Effector CD4-positive, alpha-beta T cell (primary cell): ENCODE data around the gene XRN1.

Experiments used
- DNase-seq: peaks from one replicate; pipeline ENCODE4 v3.0.0-alpha.2; 2020

Gene XRN1

GRCh38 chr3:142269767-142270166 is 178.1 kb downstream of the XRN1 start:
- no peak for DNase-seq

- DNase-seq, result no peak
Observed at GRCh38 chr3:142268426-142268825, 179.4 kb downstream of the XRN1 start.

GRCh38 chr3:142267269-142267668 is 180.6 kb downstream of the XRN1 start:
- DNase-seq, result no peak

- DNase-seq, result no peak
Observed at GRCh38 chr3:142263112-142263511, 184.7 kb downstream of the XRN1 start.

GRCh38 chr3:142259359-142259758 is 188.5 kb downstream of the XRN1 start:
- no peak for DNase-seq

- no peak for DNase-seq
Observed at GRCh38 chr3:142256712-142257333, 191.0 kb downstream of the XRN1 start.
